H9 (cell line): ENCODE data around the gene RAP1B. TPM values are rescaled to one million over a fixed set of nuclear protein-coding genes. Genes with fewer than 3 reads are reported as not detected.

Experiments
- DNase-seq: peaks from one replicate; pipeline ENCODE4 v3.0.0-alpha.2; 2017
- H2AFZ ChIP-seq: one replicate; pipeline ENCODE4 v1.6.1; 2013; ENCODE audit warnings: mild to moderate bottlenecking, low read length, control low read depth, moderate library complexity
- H2AK5ac ChIP-seq: 2 replicates; pipeline ENCODE4 v1.6.1; 2013; ENCODE audit warnings: low read length, control low read depth, mixed read lengths; ENCODE audit not compliant: insufficient read length
- H2BK120ac ChIP-seq: one replicate; pipeline ENCODE4 v1.6.1; 2013; ENCODE audit warnings: low read depth, mild to moderate bottlenecking, low read length, control low read depth, inconsistent platforms; ENCODE audit not compliant: poor library complexity, severe bottlenecking
- H2BK12ac ChIP-seq: 2 replicates; pipeline ENCODE4 v1.6.1; 2013; ENCODE audit warnings: low read length, control low read depth, mixed read lengths, low read depth; ENCODE audit not compliant: insufficient read length
- H2BK15ac ChIP-seq: 2 replicates; pipeline ENCODE4 v1.6.1; 2013; ENCODE audit warnings: low read depth, low read length, control low read depth
- H2BK20ac ChIP-seq: one replicate; pipeline ENCODE4 v1.6.1; 2013; ENCODE audit warnings: low read depth, mild to moderate bottlenecking, low read length, control low read depth, inconsistent platforms; ENCODE audit not compliant: poor library complexity, severe bottlenecking
- H2BK5ac ChIP-seq: 2 replicates; pipeline ENCODE4 v1.6.1; 2013; ENCODE audit warnings: low read length, control low read depth, mixed read lengths; ENCODE audit not compliant: insufficient read length
- H3K14ac ChIP-seq: 2 replicates; pipeline ENCODE4 v1.6.1; 2013; ENCODE audit warnings: low read length, control low read depth; ENCODE audit not compliant: insufficient read depth
- H3K18ac ChIP-seq: 2 replicates; pipeline ENCODE4 v1.6.1; 2013; ENCODE audit warnings: low read depth, mild to moderate bottlenecking, mixed read lengths, low read length, control low read depth; ENCODE audit not compliant: insufficient read length
- H3K23ac ChIP-seq: 2 replicates; pipeline ENCODE4 v1.6.1; 2013; ENCODE audit warnings: low read length, control low read depth, mixed read lengths, low read depth; ENCODE audit not compliant: insufficient read length
- H3K23me2 ChIP-seq: 2 replicates; pipeline ENCODE4 v1.6.1; 2013; ENCODE audit warnings: low read depth, mild to moderate bottlenecking, mixed read lengths, low read length, control low read depth; ENCODE audit not compliant: insufficient read length, poor library complexity, severe bottlenecking
- H3K27ac ChIP-seq: 2 replicates; pipeline ENCODE4 v1.5.1; 2013; ENCODE audit warnings: low read length, control low read depth, mixed read lengths, low read depth; ENCODE audit not compliant: insufficient read length
- H3K27me3 ChIP-seq: 2 replicates; pipeline ENCODE4 v1.6.1; 2013; ENCODE audit warnings: low read length, control low read depth, inconsistent platforms; ENCODE audit not compliant: insufficient read depth
- H3K4ac ChIP-seq: 2 replicates; pipeline ENCODE4 v1.6.1; 2013; ENCODE audit warnings: low read depth, mild to moderate bottlenecking, control low read depth, inconsistent platforms, low read length, moderate library complexity
- H3K4me1 ChIP-seq: 2 replicates; pipeline ENCODE4 v1.6.1; 2013; ENCODE audit warnings: low read length, control low read depth, inconsistent platforms; ENCODE audit not compliant: insufficient read depth
- H3K4me2 ChIP-seq: 2 replicates; pipeline ENCODE4 v1.6.1; 2013; ENCODE audit warnings: low read length, control low read depth, mixed read lengths; ENCODE audit not compliant: insufficient read length, insufficient read depth
- H3K56ac ChIP-seq: 2 replicates; pipeline ENCODE4 v1.6.1; 2013; ENCODE audit warnings: low read depth, mild to moderate bottlenecking, mixed read lengths, low read length, control low read depth; ENCODE audit not compliant: insufficient read length
- H3K79me1 ChIP-seq: 2 replicates; pipeline ENCODE4 v1.6.1; 2013; ENCODE audit warnings: low read depth, mild to moderate bottlenecking, moderate library complexity, low read length, control low read depth, inconsistent platforms; ENCODE audit not compliant: insufficient read depth, poor library complexity, severe bottlenecking
- H3K79me2 ChIP-seq: 2 replicates; pipeline ENCODE4 v1.6.1; 2013; ENCODE audit warnings: low read length, control low read depth, inconsistent platforms; ENCODE audit not compliant: insufficient read depth
- H3K9ac ChIP-seq: 2 replicates; pipeline ENCODE4 v1.6.1; 2013; ENCODE audit warnings: low read length, control low read depth, mixed read lengths; ENCODE audit not compliant: insufficient read length; ENCODE audit errors: extremely low read depth
- H3K9me3 ChIP-seq: one replicate; pipeline ENCODE4 v1.6.1; 2013; ENCODE audit warnings: low read depth, low read length, inconsistent platforms; ENCODE audit not compliant: control insufficient read depth
- H3T11ph ChIP-seq: one replicate; pipeline ENCODE4 v1.6.1; 2013; ENCODE audit warnings: mild to moderate bottlenecking, low read length, control low read depth, inconsistent platforms
- H4K20me1 ChIP-seq: one replicate; pipeline ENCODE4 v1.6.1; 2013; ENCODE audit not compliant: control insufficient read depth, insufficient read length, insufficient read depth
- H4K5ac ChIP-seq: 2 replicates; pipeline ENCODE4 v1.6.1; 2013; ENCODE audit warnings: low read depth, mild to moderate bottlenecking, mixed read lengths, low read length, control low read depth; ENCODE audit not compliant: insufficient read length
- H4K8ac ChIP-seq: replicated peaks from 2 replicates; pipeline ENCODE4 v1.6.1; 2013; ENCODE audit warnings: low read length, control low read depth, mixed read lengths, low read depth; ENCODE audit not compliant: insufficient read length
- H4K91ac ChIP-seq: 2 replicates; pipeline ENCODE4 v1.6.1; 2013; ENCODE audit warnings: low read depth, mild to moderate bottlenecking, moderate library complexity, mixed read lengths, low read length, control low read depth; ENCODE audit not compliant: insufficient read length
- H3K27ac Mint-ChIP-seq, 3 experiments: 2 replicates in 2 of 3; 3 replicates in 1 of 3; pipeline ENCODE4 v1.8.0; 2020 to 2021; ENCODE audit warnings: mixed read lengths in 3 of 3, mild to moderate bottlenecking in 1 of 3, moderate library complexity in 1 of 3
- H3K27me3 Mint-ChIP-seq: 2 replicates; pipeline ENCODE4 v1.8.0; 2021; ENCODE audit warnings: low read depth, mild to moderate bottlenecking, moderate library complexity, mixed read lengths
- H3K36me3 Mint-ChIP-seq, 3 experiments: 2 replicates in 2 of 3; 3 replicates in 1 of 3; pipeline ENCODE4 v1.8.0; 2020 to 2021; ENCODE audit warnings: low read depth in 3 of 3, mixed read lengths in 3 of 3; ENCODE audit not compliant: insufficient read depth in 1 of 3
- H3K4me1 Mint-ChIP-seq, 2 experiments: 2 replicates each; pipeline ENCODE4 v1.8.0; 2020; ENCODE audit warnings: mixed read lengths in 2 of 2
- H3K4me3 Mint-ChIP-seq, 2 experiments: 2 replicates in 1 of 2; 3 replicates in 1 of 2; pipeline ENCODE4 v1.8.0; 2020 to 2021; ENCODE audit warnings: mild to moderate bottlenecking in 2 of 2, mixed read lengths in 2 of 2, moderate library complexity in 1 of 2
- H3K9me3 Mint-ChIP-seq, 2 experiments: 2 replicates in 1 of 2; 3 replicates in 1 of 2; pipeline ENCODE4 v1.8.0; 2020; ENCODE audit warnings: mild to moderate bottlenecking in 2 of 2, mixed read lengths in 2 of 2, moderate library complexity in 1 of 2
- WGBS: extraction: QIAGEN DNeasy Blood & Tissue Kit; methylation state at CpG from one replicate; pipeline ENCODE4 v1.1.7; 2013; ENCODE audit warnings: missing lambda C conversion rate, low lambda C conversion rate, mixed read lengths; ENCODE audit not compliant: insufficient read length; ENCODE audit errors: extremely low coverage; 5-methylcytosine and 5-hydroxymethylcytosine counted together
- total RNA-seq: library from RNA; stranded (reverse); gene quantifications from 2 replicates; pipeline ENCODE4 v1.2.1, GENCODE V29; 2021
- TF ChIP-seq, protein P1 (sequence below): fragments of 200-600 bp; sonication (generic); conservative IDR thresholded peaks from 3 replicates; pipeline ENCODE4 v1.8.0; 2021; ENCODE audit warnings: antibody characterized with exemption, mild to moderate bottlenecking

The RAP1B gene
- total RNA-seq, 1 experiment from 2014 or later: 97.7 TPM

DNA sequence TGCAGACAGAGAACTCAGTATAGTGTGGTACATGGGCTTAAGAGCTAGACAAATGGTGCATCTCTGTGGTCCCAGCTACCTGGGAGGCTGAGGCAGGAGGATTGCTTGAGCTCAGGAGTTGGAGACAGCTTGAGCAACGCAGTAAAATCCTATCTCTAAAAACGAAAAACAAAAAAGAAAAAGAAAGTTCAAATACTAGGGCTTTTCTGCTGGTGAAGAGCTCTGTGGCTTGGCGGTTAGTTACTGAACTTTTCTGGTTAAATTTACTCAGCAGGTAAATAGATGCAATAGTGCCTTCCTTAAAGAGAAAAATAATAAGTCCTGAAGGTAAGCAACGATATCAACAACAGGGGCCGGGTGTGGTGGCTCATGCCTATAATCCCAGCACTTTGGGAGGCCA is 31.4 kb upstream of the RAP1B start:
- no peak overlapping the region for H4K91ac ChIP-seq
- no peak overlapping the region for H2BK5ac ChIP-seq
- H3K4me1 ChIP-seq: no peaks in the 10 kb centered on the region
- no peaks in the 10 kb centered on the region for H3K27me3 ChIP-seq
- no peaks in the 10 kb centered on the region for H3K9me3 Mint-ChIP-seq
- H2BK20ac ChIP-seq: no peak overlapping the region
- peaks cover 0 to 3% of the 10 kb centered on the region in 2 experiments; a peak in 2 of 4 replicates for H3K4me1 Mint-ChIP-seq
- H2BK12ac ChIP-seq: no peak overlapping the region
- no peaks in the 10 kb centered on the region for H3K36me3 Mint-ChIP-seq
- H3K4me3 Mint-ChIP-seq: no peak overlapping the region
- no peak overlapping the region for H3K4ac ChIP-seq
- no peak overlapping the region for H3K14ac ChIP-seq
- H2AFZ ChIP-seq: no peak overlapping the region
- no peak overlapping the region for H4K5ac ChIP-seq
- H3K23me2 ChIP-seq: no peaks in the 10 kb centered on the region
- H3K23ac ChIP-seq: no peak overlapping the region
- H3K9me3 ChIP-seq: no peaks in the 10 kb centered on the region
- no peaks in the 10 kb centered on the region for H3K79me1 ChIP-seq
- H3K27me3 Mint-ChIP-seq: no peaks in the 10 kb centered on the region
- H3K27ac ChIP-seq: no peak overlapping the region
- no peaks in the 10 kb centered on the region for H4K20me1 ChIP-seq
- H3K79me2 ChIP-seq: no peaks in the 10 kb centered on the region
- no peak overlapping the region for H3K56ac ChIP-seq
- H3K27ac Mint-ChIP-seq: no peak overlapping the region
- no peak overlapping the region for H3K18ac ChIP-seq
- H2AK5ac ChIP-seq: no peak overlapping the region
- H2BK15ac ChIP-seq: no peak overlapping the region
- TF ChIP-seq, protein P1, sequence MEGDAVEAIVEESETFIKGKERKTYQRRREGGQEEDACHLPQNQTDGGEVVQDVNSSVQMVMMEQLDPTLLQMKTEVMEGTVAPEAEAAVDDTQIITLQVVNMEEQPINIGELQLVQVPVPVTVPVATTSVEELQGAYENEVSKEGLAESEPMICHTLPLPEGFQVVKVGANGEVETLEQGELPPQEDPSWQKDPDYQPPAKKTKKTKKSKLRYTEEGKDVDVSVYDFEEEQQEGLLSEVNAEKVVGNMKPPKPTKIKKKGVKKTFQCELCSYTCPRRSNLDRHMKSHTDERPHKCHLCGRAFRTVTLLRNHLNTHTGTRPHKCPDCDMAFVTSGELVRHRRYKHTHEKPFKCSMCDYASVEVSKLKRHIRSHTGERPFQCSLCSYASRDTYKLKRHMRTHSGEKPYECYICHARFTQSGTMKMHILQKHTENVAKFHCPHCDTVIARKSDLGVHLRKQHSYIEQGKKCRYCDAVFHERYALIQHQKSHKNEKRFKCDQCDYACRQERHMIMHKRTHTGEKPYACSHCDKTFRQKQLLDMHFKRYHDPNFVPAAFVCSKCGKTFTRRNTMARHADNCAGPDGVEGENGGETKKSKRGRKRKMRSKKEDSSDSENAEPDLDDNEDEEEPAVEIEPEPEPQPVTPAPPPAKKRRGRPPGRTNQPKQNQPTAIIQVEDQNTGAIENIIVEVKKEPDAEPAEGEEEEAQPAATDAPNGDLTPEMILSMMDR: no peak
- no peak overlapping the region for H4K8ac ChIP-seq
- no peak for DNase-seq
- H3K9ac ChIP-seq: no peak overlapping the region
- H3K4me2 ChIP-seq: no peak overlapping the region
- no peak overlapping the region for H2BK120ac ChIP-seq
- WGBS: no CpG with 5 or more reads among the region's 5 CpGs
- H3T11ph ChIP-seq: no peak overlapping the region
